Measurements from ENCODE around the gene MRPS34. TPM values are rescaled to one million over a fixed set of nuclear protein-coding genes. Genes with fewer than 3 reads are reported as not detected.
"Not testable (repeated sequence)": the region's sequence is repeated elsewhere in the genome, so short reads cannot be mapped to it uniquely, and the experiment has no call there.

Gene MRPS34
- polyA plus RNA-seq, 1 donor (not counting 4 experiments of a cell fraction or from before 2014, with no cell fraction given) = 74.3 TPM

GRCh38 chr16:1734123-1734522 is 38.8 kb downstream of the MRPS34 start:
- FAIRE-seq = no peak
- no peak overlapping the region for H3K4me2 ChIP-seq (ENCODE audit: control insufficient read depth, extremely low read depth, insufficient read depth, low read depth, low read length)
- no peak for TF ChIP-seq EZH2 (IDR thresholded peaks at IDR 0.05; ENCODE audit: low read length)
- TF ChIP-seq, protein P1, sequence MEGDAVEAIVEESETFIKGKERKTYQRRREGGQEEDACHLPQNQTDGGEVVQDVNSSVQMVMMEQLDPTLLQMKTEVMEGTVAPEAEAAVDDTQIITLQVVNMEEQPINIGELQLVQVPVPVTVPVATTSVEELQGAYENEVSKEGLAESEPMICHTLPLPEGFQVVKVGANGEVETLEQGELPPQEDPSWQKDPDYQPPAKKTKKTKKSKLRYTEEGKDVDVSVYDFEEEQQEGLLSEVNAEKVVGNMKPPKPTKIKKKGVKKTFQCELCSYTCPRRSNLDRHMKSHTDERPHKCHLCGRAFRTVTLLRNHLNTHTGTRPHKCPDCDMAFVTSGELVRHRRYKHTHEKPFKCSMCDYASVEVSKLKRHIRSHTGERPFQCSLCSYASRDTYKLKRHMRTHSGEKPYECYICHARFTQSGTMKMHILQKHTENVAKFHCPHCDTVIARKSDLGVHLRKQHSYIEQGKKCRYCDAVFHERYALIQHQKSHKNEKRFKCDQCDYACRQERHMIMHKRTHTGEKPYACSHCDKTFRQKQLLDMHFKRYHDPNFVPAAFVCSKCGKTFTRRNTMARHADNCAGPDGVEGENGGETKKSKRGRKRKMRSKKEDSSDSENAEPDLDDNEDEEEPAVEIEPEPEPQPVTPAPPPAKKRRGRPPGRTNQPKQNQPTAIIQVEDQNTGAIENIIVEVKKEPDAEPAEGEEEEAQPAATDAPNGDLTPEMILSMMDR (optimal IDR thresholded peaks at IDR 0.05 in 1 of 3, IDR thresholded peaks at IDR 0.05 in 1 of 3, conservative IDR thresholded peaks at IDR 0.05 in 1 of 3; ENCODE audit: extremely low read depth in 1 of 3, insufficient read depth in 2 of 3, low read length in 3 of 3) = no peak

DNA sequence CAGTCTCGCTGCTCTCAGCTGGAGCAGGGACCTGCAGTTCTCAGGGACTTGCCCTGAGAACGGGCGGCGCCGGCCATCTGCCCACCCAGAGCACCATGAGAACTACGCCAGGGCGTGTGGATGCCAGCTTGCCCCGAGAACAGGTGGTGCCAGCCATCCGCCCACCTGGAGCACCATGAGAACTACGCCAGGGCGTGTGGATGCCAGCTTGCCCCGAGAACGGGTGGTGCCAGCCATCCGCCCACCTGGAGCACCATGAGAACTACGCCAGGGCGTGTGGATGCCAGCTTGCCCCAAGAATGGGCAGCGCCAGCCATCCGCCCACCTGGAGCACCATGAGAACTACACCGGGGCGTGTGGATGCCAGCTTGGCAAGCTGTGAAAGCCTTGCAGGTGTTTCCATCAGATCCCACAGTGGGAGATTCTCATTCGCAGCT is 40.4 kb downstream of the MRPS34 start:
- H3K4me1 ChIP-seq (ENCODE audit: control insufficient read depth, extremely low read depth, insufficient read depth, low read length); H3K27ac ChIP-seq (ENCODE audit: control insufficient read depth, insufficient read depth, low read length); dilution Hi-C loops (cut with MboI; ENCODE audit: extremely low pct_ligation_motif_present, low sequenced_read_pairs); H3K36me3 ChIP-seq (ENCODE audit: control insufficient read depth in 2 of 2, extremely low read depth in 1 of 2, insufficient read depth in 2 of 2, low read length in 2 of 2); H3K9me1 ChIP-seq (ENCODE audit: control insufficient read depth, extremely low read depth, insufficient read depth, low read length); DNase-seq (ENCODE audit: low read depth, low spot score); H3K9ac ChIP-seq (ENCODE audit: control insufficient read depth, extremely low read depth, insufficient read depth, low read length); H3K27me3 ChIP-seq (ENCODE audit: control insufficient read depth, extremely low read depth, insufficient read depth, low read length); H3K4me3 ChIP-seq (ENCODE audit: control insufficient read depth in 2 of 3, extremely low read depth in 1 of 3, insufficient read depth in 2 of 3, low read depth in 1 of 3, low read length in 3 of 3); FAIRE-seq; H2AFZ ChIP-seq (ENCODE audit: control insufficient read depth, low read length); H3K4me2 ChIP-seq (ENCODE audit: control insufficient read depth, extremely low read depth, insufficient read depth, low read depth, low read length); H4K20me1 ChIP-seq (ENCODE audit: control insufficient read depth, extremely low read depth, insufficient read depth, low read length): not testable (repeated sequence)
- H3K79me2 ChIP-seq (ENCODE audit: control insufficient read depth, insufficient read depth, low read length) = peaks cover 15% of the 10 kb centered on the region
- peaks cover 23% of the 10 kb centered on the region for H3K9me3 ChIP-seq (ENCODE audit: control insufficient read depth, low read depth, low read length)

More at GRCh38 chr16:1734123-1734522, 38.8 kb downstream of the MRPS34 start:
- no peaks in the 10 kb centered on the region for H4K20me1 ChIP-seq (ENCODE audit: control insufficient read depth, extremely low read depth, insufficient read depth, low read length)
- dilution Hi-C loops (cut with MboI; ENCODE audit: extremely low pct_ligation_motif_present, low sequenced_read_pairs) = no loop called here
- no peaks in the 10 kb centered on the region for H3K4me1 ChIP-seq (ENCODE audit: control insufficient read depth, extremely low read depth, insufficient read depth, low read length)
- no peak overlapping the region for H3K4me3 ChIP-seq (ENCODE audit: control insufficient read depth in 2 of 3, extremely low read depth in 1 of 3, insufficient read depth in 2 of 3, low read depth in 1 of 3, low read length in 3 of 3)
- H3K9me1 ChIP-seq (ENCODE audit: control insufficient read depth, extremely low read depth, insufficient read depth, low read length) = no peaks in the 10 kb centered on the region
- H3K79me2 ChIP-seq (ENCODE audit: control insufficient read depth, insufficient read depth, low read length) = peaks cover 15% of the 10 kb centered on the region
- DNase-seq (ENCODE audit: low read depth, low spot score) = no peak
- no peaks in the 10 kb centered on the region for H3K27me3 ChIP-seq (ENCODE audit: control insufficient read depth, extremely low read depth, insufficient read depth, low read length)
- H3K36me3 ChIP-seq (ENCODE audit: control insufficient read depth in 2 of 2, extremely low read depth in 1 of 2, insufficient read depth in 2 of 2, low read length in 2 of 2) = peaks cover 6 to 9% of the 10 kb centered on the region in 2 experiments
- no peak overlapping the region for H3K9ac ChIP-seq (ENCODE audit: control insufficient read depth, extremely low read depth, insufficient read depth, low read length)
- no peak overlapping the region for H3K27ac ChIP-seq (ENCODE audit: control insufficient read depth, insufficient read depth, low read length)
- no peak overlapping the region for H2AFZ ChIP-seq (ENCODE audit: control insufficient read depth, low read length)
- peaks cover 30% of the 10 kb centered on the region for H3K9me3 ChIP-seq (ENCODE audit: control insufficient read depth, low read depth, low read length)

DNA sequence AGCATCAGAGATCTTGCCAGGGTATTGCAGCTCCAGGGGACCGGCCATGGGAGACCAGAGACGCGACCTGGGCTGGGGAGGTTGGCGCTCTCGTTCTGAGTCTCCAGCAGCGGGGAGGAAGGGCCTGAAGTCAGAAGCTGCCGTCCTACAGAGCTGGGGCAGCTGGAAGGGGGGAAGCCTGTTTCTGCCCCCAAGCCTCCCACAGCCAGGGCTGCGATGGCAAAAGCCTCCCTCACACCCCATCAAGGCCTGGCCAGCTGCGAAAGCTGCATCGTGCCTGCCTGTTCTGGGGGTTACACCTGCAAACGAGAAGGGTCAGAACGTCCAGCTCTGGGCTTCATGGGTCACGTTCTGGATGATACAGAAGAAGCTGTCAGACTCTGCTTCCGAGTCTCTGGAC is 40.9 kb downstream of the MRPS34 start:
- Histone ChIP-seq H3K4me3 (ENCODE audit: control insufficient read depth in 2 of 3, extremely low read depth in 1 of 3, insufficient read depth in 2 of 3, low read depth in 1 of 3, low read length in 3 of 3) (no peak overlapping the region), H4K20me1 (ENCODE audit: control insufficient read depth, extremely low read depth, insufficient read depth, low read length) (peaks cover 2% of the 10 kb centered on the region), H3K9ac (ENCODE audit: control insufficient read depth, extremely low read depth, insufficient read depth, low read length) (no peak overlapping the region), H3K79me2 (ENCODE audit: control insufficient read depth, insufficient read depth, low read length) (peaks cover 16% of the 10 kb centered on the region), H3K27ac (ENCODE audit: control insufficient read depth, insufficient read depth, low read length) (no peak overlapping the region), H2AFZ (ENCODE audit: control insufficient read depth, low read length) (no peak overlapping the region), H3K27me3 (ENCODE audit: control insufficient read depth, extremely low read depth, insufficient read depth, low read length) (no peaks in the 10 kb centered on the region), H3K9me1 (ENCODE audit: control insufficient read depth, extremely low read depth, insufficient read depth, low read length) (no peaks in the 10 kb centered on the region), H3K4me2 (ENCODE audit: control insufficient read depth, extremely low read depth, insufficient read depth, low read depth, low read length) (no peak overlapping the region), H3K4me1 (ENCODE audit: control insufficient read depth, extremely low read depth, insufficient read depth, low read length) (no peaks in the 10 kb centered on the region), H3K9me3 (ENCODE audit: control insufficient read depth, low read depth, low read length) (peaks cover 18% of the 10 kb centered on the region), H3K36me3 (ENCODE audit: control insufficient read depth in 2 of 2, extremely low read depth in 1 of 2, insufficient read depth in 2 of 2, low read length in 2 of 2) (peaks cover 9 to 11% of the 10 kb centered on the region in 2 experiments)
- TF ChIP-seq EZH2 (IDR thresholded peaks at IDR 0.05; ENCODE audit: low read length) = no peak
- TF ChIP-seq, protein P1 (optimal IDR thresholded peaks at IDR 0.05 in 1 of 3, IDR thresholded peaks at IDR 0.05 in 1 of 3, conservative IDR thresholded peaks at IDR 0.05 in 1 of 3; ENCODE audit: extremely low read depth in 1 of 3, insufficient read depth in 2 of 3, low read length in 3 of 3) = no peak
- FAIRE-seq (no peak), DNase-seq (ENCODE audit: low read depth, low spot score) (no peak)
- dilution Hi-C loops (cut with MboI; ENCODE audit: extremely low pct_ligation_motif_present, low sequenced_read_pairs) = no loop called here

Data from keratinocyte (primary cell).